Effector CD8-positive, alpha-beta T cell (primary cell): ENCODE results near the gene NKD2.
"Not testable (repeated sequence)": the region's sequence is repeated elsewhere in the genome, so short reads cannot be mapped to it uniquely, and the experiment has no call there.

Experiments used
- DNase-seq: peaks from one replicate; lab custom pipeline; 2025; lab: John Stamatoyannopoulos, UW

The NKD2 gene

GRCh38 chr5:1069720-1070088, 61.1 kb downstream of the NKD2 start:
- no peak for DNase-seq

- DNase-seq, result no peak
Observed at GRCh38 chr5:1073239-1074102, 64.9 kb downstream of the NKD2 start.

- DNase-seq, result no peak
Observed at GRCh38 chr5:1074226-1074625, 65.6 kb downstream of the NKD2 start.

GRCh38 chr5:1074816-1075554, 66.4 kb downstream of the NKD2 start:
- no peak for DNase-seq

GRCh38 chr5:1075555-1075881, 66.9 kb downstream of the NKD2 start:
- no peak for DNase-seq

- DNase-seq, result no peak
Observed at GRCh38 chr5:1075931-1076330, 67.3 kb downstream of the NKD2 start.

GRCh38 chr5:1076406-1076805, 67.8 kb downstream of the NKD2 start:
- DNase-seq, result no peak

- no peak for DNase-seq
Observed at GRCh38 chr5:1077026-1077425, 68.4 kb downstream of the NKD2 start.

- DNase-seq, result no peak
Observed at GRCh38 chr5:1077491-1078020, 69.0 kb downstream of the NKD2 start.

- DNase-seq, result no peak
Observed at GRCh38 chr5:1078206-1078605, 69.6 kb downstream of the NKD2 start.

- no peak for DNase-seq
Observed at GRCh38 chr5:1078851-1079250, 70.2 kb downstream of the NKD2 start.

GRCh38 chr5:1079486-1079885, 70.9 kb downstream of the NKD2 start:
- DNase-seq, result no peak

GRCh38 chr5:1079961-1080360, 71.4 kb downstream of the NKD2 start:
- no peak for DNase-seq

- no peak for DNase-seq
Observed at GRCh38 chr5:1080432-1080831, 71.8 kb downstream of the NKD2 start.

- DNase-seq, result no peak
Observed at GRCh38 chr5:1081519-1081918, 72.9 kb downstream of the NKD2 start.

- not testable (repeated sequence) for DNase-seq
Observed at GRCh38 chr5:1083026-1083425, 74.4 kb downstream of the NKD2 start.

GRCh38 chr5:1083823-1084605, 75.4 kb downstream of the NKD2 start:
- DNase-seq, result no peak

GRCh38 chr5:1085391-1085790, 76.8 kb downstream of the NKD2 start:
- no peak for DNase-seq

- no peak for DNase-seq
Observed at GRCh38 chr5:1086137-1086536, 77.5 kb downstream of the NKD2 start.

GRCh38 chr5:1086871-1087270, 78.3 kb downstream of the NKD2 start:
- DNase-seq, result no peak

GRCh38 chr5:1087428-1087827, 78.8 kb downstream of the NKD2 start:
- DNase-seq, result no peak

- no peak for DNase-seq
Observed at GRCh38 chr5:1088031-1088430, 79.4 kb downstream of the NKD2 start.
